Suprapubic skin (tissue), 4 donors: ENCODE measurements around the gene ANGEL2. TPM values are rescaled to one million over a fixed set of nuclear protein-coding genes. Genes with fewer than 3 reads are reported as not detected.
"Not testable (repeated sequence)": the region's sequence is repeated elsewhere in the genome, so short reads cannot be mapped to it uniquely, and the experiment has no call there.

Source experiments
- DNase-seq, 2 donors: peaks; one replicate each; pipeline ENCODE4 v3.0.0-alpha.2; 2019; ENCODE audit warnings: low spot score in 2 of 2
- H3K27ac ChIP-seq: fragments of 200-600 bp; sonication (generic); one replicate; pipeline ENCODE4 v1.5.1; 2019
- H3K27me3 ChIP-seq: fragments of 200-600 bp; sonication (generic); one replicate; pipeline ENCODE4 v1.5.1; 2019
- H3K36me3 ChIP-seq: fragments of 200-600 bp; sonication (generic); one replicate; pipeline ENCODE4 v1.5.1; 2019
- H3K4me1 ChIP-seq: fragments of 200-600 bp; sonication (generic); one replicate; pipeline ENCODE4 v1.5.1; 2019
- H3K4me3 ChIP-seq: fragments of 200-600 bp; sonication (generic); one replicate; pipeline ENCODE4 v1.5.1; 2019; ENCODE audit warnings: mild to moderate bottlenecking
- H3K9me3 ChIP-seq: fragments of 200-600 bp; sonication (generic); one replicate; pipeline ENCODE4 v1.5.1; 2019
- CTCF ChIP-seq, 2 donors: fragments of 200-600 bp in 1 of 2; fragments of 450-650 bp in 1 of 2; sonication (generic) in 1 of 2; IDR thresholded peaks; one replicate each; pipeline ENCODE4 v1.5.1; 2016 to 2019; ENCODE audit warnings: antibody characterized with exemption in 2 of 2, mild to moderate bottlenecking in 1 of 2, moderate library complexity in 1 of 2
- EP300 ChIP-seq: sonication (generic); formaldehyde crosslinking; IDR thresholded peaks from one replicate; pipeline ENCODE4 v1.6.1; 2017; ENCODE audit warnings: antibody characterized with exemption
- POLR2A ChIP-seq, 2 donors: fragments of 450-650 bp; IDR thresholded peaks; one replicate each; pipeline ENCODE4 v1.6.1; 2017; ENCODE audit warnings: antibody characterized with exemption in 2 of 2, mild to moderate bottlenecking in 2 of 2, moderate library complexity in 2 of 2
- POLR2AphosphoS5 ChIP-seq, 3 donors: sonication (generic); formaldehyde crosslinking; IDR thresholded peaks; one replicate each; pipeline ENCODE4 v1.6.1; 2017; ENCODE audit warnings: antibody characterized with exemption in 3 of 3
- WGBS: methylation state at CpG from one replicate; pipeline ENCODE4 v1.1.5; 2018; 5-methylcytosine and 5-hydroxymethylcytosine counted together
- total RNA-seq, 4 donors: library from RNA; depleted of rRNA; stranded (reverse); fragments of >200 nt; gene quantifications; one replicate each; pipeline ENCODE4 v1.1.0, GENCODE V29; 2016

Gene ANGEL2
- total RNA-seq, 4 donors from 2014 or later: 27.9 to 116 (median 36.0) TPM

- no peak for DNase-seq
- H3K4me1 ChIP-seq: peaks cover 10% of the 10 kb centered on the region
- peak overlapping the region; percentile 88 for H3K27ac ChIP-seq
- H3K36me3 ChIP-seq: no peaks in the 10 kb centered on the region
- no peaks in the 10 kb centered on the region for H3K9me3 ChIP-seq
- TF ChIP-seq EP300: no peak
- TF ChIP-seq POLR2AphosphoS5 (IDR thresholded peaks at IDR 0.05): no peak
- peak overlapping the region; percentile 70 for H3K4me3 ChIP-seq
- 10% methylated on average over 7 of the region's 7 CpGs for WGBS
- H3K27me3 ChIP-seq: no peaks in the 10 kb centered on the region
Measured at GRCh38 chr1:213014642-213015041, 1.0 kb downstream of the ANGEL2 start.

- WGBS: 96% methylated on average over 2 of the region's 2 CpGs
- DNase-seq: no peak
- Histone ChIP-seq H3K27me3 (no peaks in the 10 kb centered on the region), H3K27ac (no peak overlapping the region), H3K4me1 (no peaks in the 10 kb centered on the region), H3K4me3 (no peak overlapping the region), H3K36me3 (peaks cover 34% of the 10 kb centered on the region), H3K9me3 (no peaks in the 10 kb centered on the region)
- TF ChIP-seq POLR2AphosphoS5 (IDR thresholded peaks at IDR 0.05): no peak
- TF ChIP-seq CTCF (IDR thresholded peaks at IDR 0.05): no peak
- no peak for TF ChIP-seq EP300
- TF ChIP-seq POLR2A (IDR thresholded peaks at IDR 0.05): no peak
Measured at GRCh38 chr1:213008564-213008963, 7.1 kb downstream of the ANGEL2 start.

- H3K9me3 ChIP-seq: no peaks in the 10 kb centered on the region
- DNase-seq: no peak
- no peaks in the 10 kb centered on the region for H3K4me1 ChIP-seq
- no peak overlapping the region for H3K27ac ChIP-seq
- H3K27me3 ChIP-seq: no peaks in the 10 kb centered on the region
- H3K36me3 ChIP-seq: peaks cover 74% of the 10 kb centered on the region
- 81% methylated on average over 3 of the region's 3 CpGs for WGBS
- H3K4me3 ChIP-seq: no peak overlapping the region
- TF ChIP-seq POLR2A (IDR thresholded peaks at IDR 0.05) (no peak), EP300 (no peak), CTCF (IDR thresholded peaks at IDR 0.05) (no peak), POLR2AphosphoS5 (IDR thresholded peaks at IDR 0.05) (no peak)
Measured at GRCh38 chr1:213003256-213003655, 12.4 kb downstream of the ANGEL2 start.

GRCh38 chr1:212994926-212995325, 20.7 kb downstream of the ANGEL2 start:
- Histone ChIP-seq H3K27me3 (no peaks in the 10 kb centered on the region), H3K4me3 (no peak overlapping the region), H3K36me3 (peaks cover 58% of the 10 kb centered on the region), H3K27ac (no peak overlapping the region), H3K9me3 (no peaks in the 10 kb centered on the region), H3K4me1 (no peaks in the 10 kb centered on the region)
- DNase-seq: no peak
- WGBS: 87% methylated on average over 3 of the region's 3 CpGs
- TF ChIP-seq CTCF (IDR thresholded peaks at IDR 0.05): no peak
- TF ChIP-seq POLR2AphosphoS5 (IDR thresholded peaks at IDR 0.05): no peak
- TF ChIP-seq POLR2A (IDR thresholded peaks at IDR 0.05): no peak
- TF ChIP-seq EP300: no peak

GRCh38 chr1:212993960-212994359, 21.7 kb downstream of the ANGEL2 start:
- H3K36me3 ChIP-seq: peaks cover 57% of the 10 kb centered on the region

GRCh38 chr1:212990276-212990675, 25.4 kb downstream of the ANGEL2 start:
- no peak for TF ChIP-seq CTCF (IDR thresholded peaks at IDR 0.05)
- Histone ChIP-seq H3K4me3 (no peak overlapping the region), H3K27ac (no peak overlapping the region), H3K9me3 (no peaks in the 10 kb centered on the region), H3K4me1 (no peaks in the 10 kb centered on the region), H3K36me3 (peaks cover 26% of the 10 kb centered on the region), H3K27me3 (no peaks in the 10 kb centered on the region)
- DNase-seq: no peak
- 58% methylated on average over 1 of the region's 1 CpG for WGBS

More at GRCh38 chr1:212993960-212994359, 21.7 kb downstream of the ANGEL2 start:
- not testable (repeated sequence) for H3K27ac ChIP-seq, DNase-seq, H3K9me3 ChIP-seq, H3K4me1 ChIP-seq, H3K4me3 ChIP-seq, H3K27me3 ChIP-seq
- 94% methylated on average over 8 of the region's 8 CpGs for WGBS
